ENCODE measurements around the gene SLC6A1.

Gene SLC6A1

DNA sequence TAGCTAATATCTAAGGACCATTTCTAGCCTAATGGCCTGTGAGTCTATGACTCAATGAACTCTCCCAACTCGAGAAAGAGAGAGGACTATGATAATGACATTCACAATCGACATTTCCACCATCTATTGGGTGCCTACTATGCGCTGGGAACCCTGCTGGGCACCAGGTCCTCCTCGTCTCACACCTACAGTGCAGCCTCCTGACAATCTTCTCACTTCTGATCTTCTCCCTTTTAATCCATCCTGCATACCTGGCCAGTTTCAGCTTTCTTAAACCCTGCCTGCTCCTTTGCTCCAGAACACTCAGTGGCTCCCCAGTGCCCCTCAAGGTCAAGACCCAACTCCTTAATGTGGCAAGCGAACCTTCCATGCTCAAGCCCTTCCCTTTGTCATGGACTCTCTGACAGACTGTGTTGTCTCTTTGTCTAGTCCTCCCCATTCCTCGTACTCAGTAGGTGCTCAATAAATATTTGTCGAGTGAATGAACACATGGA lies 3.5 kb upstream of the SLC6A1 start:
- no peak overlapping the region for H3K4me3 ChIP-seq (ENCODE audit: low read depth, low read length)
- TF ChIP-seq, protein P1, sequence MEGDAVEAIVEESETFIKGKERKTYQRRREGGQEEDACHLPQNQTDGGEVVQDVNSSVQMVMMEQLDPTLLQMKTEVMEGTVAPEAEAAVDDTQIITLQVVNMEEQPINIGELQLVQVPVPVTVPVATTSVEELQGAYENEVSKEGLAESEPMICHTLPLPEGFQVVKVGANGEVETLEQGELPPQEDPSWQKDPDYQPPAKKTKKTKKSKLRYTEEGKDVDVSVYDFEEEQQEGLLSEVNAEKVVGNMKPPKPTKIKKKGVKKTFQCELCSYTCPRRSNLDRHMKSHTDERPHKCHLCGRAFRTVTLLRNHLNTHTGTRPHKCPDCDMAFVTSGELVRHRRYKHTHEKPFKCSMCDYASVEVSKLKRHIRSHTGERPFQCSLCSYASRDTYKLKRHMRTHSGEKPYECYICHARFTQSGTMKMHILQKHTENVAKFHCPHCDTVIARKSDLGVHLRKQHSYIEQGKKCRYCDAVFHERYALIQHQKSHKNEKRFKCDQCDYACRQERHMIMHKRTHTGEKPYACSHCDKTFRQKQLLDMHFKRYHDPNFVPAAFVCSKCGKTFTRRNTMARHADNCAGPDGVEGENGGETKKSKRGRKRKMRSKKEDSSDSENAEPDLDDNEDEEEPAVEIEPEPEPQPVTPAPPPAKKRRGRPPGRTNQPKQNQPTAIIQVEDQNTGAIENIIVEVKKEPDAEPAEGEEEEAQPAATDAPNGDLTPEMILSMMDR (IDR thresholded peaks at IDR 0.05; ENCODE audit: borderline replicate concordance, insufficient read depth, low read depth, low read length) = no peak

DNA sequence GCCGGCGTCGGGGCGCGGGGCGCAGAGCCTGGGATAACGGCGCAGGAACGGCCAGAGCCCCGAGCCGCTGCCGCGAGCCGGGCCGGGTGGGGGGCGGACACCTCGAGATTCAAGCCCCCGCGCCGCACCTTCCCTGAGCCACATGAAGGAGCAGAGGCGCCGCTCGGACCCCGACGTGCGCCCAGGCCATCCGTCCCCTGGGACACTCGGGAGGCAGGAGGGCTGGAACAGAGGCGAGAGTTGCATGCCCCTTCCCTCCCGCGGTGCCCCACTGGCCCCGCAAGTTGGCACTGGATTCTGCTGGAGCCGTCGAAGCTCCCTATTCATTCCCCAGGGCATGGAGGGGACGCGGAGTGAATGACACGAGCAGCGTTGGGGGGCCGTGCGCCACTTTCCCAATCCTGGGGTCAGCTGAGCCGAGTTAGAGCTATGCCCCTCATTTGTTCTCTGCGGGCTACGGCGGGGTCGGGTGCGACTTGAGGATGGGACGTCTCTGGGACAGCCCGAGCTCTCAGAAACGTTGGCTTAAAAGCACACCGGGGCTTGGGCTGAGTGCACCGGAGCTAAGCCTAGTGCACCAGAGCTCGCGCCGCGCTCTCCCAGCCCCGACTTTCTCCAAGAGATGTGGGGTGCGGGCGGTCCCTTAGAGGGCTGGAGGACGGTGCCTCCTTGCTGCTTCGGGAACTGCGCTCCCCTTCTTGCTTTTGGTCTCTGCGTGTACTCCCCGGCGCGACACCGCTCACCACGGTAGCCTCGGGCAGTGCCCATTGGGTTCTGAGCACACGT lies 588 bp downstream of the SLC6A1 start:
- no peak overlapping the region for H3K4me3 ChIP-seq (ENCODE audit: low read depth, low read length)
- TF ChIP-seq, protein P1 (IDR thresholded peaks at IDR 0.05; ENCODE audit: borderline replicate concordance, insufficient read depth, low read depth, low read length) = no peak

DNA sequence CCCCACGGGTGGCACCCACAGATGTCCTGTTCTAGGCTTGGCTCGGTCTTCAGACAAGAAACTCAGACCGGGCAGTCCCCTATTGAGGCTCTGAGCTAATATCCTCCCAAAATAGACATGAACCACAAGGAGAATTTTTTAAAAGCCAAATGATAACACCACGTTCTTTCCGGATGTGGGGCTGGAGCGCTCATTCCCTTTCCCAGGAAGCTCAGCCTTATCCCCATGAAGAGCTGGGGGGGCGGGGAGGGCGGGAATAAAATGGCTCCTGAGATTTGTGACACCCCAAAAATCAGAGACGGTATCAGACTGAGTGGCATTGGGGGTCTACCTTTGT lies 1.1 kb downstream of the SLC6A1 start:
- TF ChIP-seq, protein P1 (IDR thresholded peaks at IDR 0.05; ENCODE audit: borderline replicate concordance, insufficient read depth, low read depth, low read length) = no peak
- H3K4me3 ChIP-seq (ENCODE audit: low read depth, low read length) = no peak overlapping the region

DNA sequence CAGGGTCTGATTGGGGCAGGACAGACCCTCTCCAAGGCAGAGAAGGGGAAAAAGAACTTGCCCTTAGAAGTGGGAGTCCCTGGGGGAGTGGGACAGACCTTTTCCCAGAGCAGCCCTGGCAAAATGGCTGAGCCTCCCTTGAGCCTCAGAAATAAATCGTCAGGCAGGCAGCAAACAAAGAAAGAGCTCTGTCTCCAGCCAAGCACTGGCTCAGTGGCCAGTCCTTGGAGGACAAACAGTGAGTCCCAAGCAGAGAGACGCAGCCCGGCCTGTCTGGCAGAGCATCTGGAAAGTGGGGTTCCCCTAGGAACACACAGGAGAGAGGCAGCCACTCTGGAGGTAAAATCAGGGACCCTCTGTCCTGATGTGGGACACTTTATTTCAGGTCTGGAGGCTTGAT lies 1.8 kb downstream of the SLC6A1 start:
- H3K4me3 ChIP-seq (ENCODE audit: low read depth, low read length) = no peak overlapping the region
- TF ChIP-seq, protein P1 (IDR thresholded peaks at IDR 0.05; ENCODE audit: borderline replicate concordance, insufficient read depth, low read depth, low read length) = no peak

DNA sequence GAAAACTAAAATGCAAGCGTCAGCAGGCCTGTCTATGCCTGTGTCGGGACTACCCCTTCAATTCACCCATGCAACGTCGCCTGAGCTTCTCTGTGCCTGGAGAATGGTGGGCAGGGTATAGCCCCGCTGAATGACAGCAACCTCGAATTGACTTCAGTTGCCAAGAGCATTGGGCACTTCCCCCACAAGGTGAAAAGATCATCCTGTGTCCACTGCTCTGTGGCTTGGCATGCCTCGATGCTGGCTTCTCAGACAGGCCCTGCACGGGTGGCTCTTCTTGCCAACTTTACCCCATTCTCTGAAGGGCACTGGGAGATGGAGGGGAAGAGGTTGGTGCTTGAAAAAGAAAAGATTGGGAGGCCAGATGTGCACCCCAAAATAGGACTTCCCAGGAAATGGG lies 3.3 kb downstream of the SLC6A1 start:
- no peak overlapping the region for H3K4me3 ChIP-seq (ENCODE audit: low read depth, low read length)
- TF ChIP-seq, protein P1 (IDR thresholded peaks at IDR 0.05; ENCODE audit: borderline replicate concordance, insufficient read depth, low read depth, low read length) = no peak

DNA sequence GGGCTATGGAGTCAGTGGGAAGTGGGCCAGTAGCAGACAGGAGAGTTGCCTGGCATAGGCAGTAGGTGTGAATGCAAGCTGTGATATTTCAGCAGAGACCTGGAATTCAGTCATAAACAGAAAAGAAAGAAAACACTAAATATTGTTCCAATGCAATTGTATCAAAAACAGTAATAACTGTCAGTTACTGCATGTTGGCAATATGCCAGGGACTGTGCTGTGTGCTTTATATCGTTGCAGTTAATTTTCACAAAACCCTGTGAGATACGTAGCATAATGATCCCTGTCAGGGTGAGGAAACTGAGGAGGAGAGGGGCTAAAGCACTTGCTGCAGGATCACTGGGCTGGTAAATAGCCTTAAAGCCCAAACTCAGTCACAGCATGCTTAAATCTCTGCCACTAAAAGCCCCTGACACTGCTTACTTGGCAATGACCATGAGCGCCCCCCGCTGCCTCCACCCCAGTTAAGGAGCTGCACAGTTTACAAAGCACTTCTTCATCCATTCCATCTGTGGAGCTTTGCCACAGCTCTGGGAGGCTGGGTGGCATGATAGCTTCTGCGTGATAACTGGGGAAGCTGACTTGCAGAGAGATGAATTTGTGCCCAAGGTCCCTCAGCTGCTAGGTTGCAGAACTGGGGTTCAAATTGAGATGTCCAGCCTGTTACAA lies 3.9 kb downstream of the SLC6A1 start:
- H3K4me3 ChIP-seq (ENCODE audit: low read depth, low read length) = no peak overlapping the region
- TF ChIP-seq, protein P1 (IDR thresholded peaks at IDR 0.05; ENCODE audit: borderline replicate concordance, insufficient read depth, low read depth, low read length) = no peak

DNA sequence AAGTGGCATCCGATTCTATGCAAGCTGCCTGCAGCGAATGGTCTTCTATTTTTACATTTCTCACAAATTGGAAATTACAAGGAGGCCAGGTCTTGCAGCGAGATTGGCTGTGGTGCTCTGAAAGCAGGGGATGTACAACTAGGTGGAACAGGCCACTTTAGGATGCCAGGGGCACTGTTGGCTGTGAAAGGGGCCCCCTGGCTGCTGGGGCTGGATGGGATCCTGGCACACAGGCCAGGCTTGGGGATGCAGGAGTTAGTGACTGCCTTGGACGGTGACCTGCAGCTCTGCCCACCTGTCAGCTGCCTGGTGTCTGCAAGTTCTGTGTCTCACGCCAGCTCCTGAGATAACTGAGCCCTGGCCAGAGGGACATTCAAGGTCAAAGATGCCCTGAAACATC lies 4.6 kb downstream of the SLC6A1 start:
- TF ChIP-seq, protein P1 (IDR thresholded peaks at IDR 0.05; ENCODE audit: borderline replicate concordance, insufficient read depth, low read depth, low read length) = no peak
- H3K4me3 ChIP-seq (ENCODE audit: low read depth, low read length) = no peak overlapping the region

Measured in GM12875 (cell line).